Stomach (tissue), 4 donors: ENCODE results near the gene HERC6.

Experiments used
- POLR2A ChIP-seq, 4 donors: fragments of 450-650 bp; IDR thresholded peaks; one replicate each; pipeline ENCODE4 v1.6.1; 2016; ENCODE audit warnings: antibody characterized with exemption in 4 of 4, control low read depth in 2 of 4, mild to moderate bottlenecking in 1 of 4, moderate library complexity in 1 of 4
- TF ChIP-seq, protein P1 (sequence below), 7 experiments: fragments of 450-650 bp in 4 of 7; fragments of 200-600 bp in 3 of 7; sonication (generic) in 3 of 7; IDR thresholded peaks; one replicate each; pipeline ENCODE4 v1.5.1; 2016 to 2019; ENCODE audit warnings: antibody characterized with exemption in 7 of 7, control low read depth in 2 of 7, mild to moderate bottlenecking in 1 of 7

DNA sequence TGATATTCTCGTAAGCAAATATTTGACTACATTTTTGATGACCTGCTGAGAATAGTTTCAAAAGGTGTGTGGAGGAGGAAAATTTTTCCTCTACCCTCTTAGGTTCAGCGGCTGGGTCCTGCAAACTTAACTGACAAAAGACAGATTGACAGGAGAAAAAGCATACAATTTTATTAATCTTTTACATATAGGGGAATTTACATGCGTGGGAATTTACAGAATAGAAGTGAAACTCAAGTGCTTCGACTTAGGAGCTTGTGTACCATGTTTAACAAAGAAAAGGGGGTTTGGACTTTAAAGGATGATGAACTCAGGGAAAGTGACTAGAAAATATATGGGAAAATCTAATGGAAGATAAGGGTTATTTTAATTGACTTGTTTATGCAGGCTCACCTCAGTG, 2.5 kb downstream of the HERC6 start:
- TF ChIP-seq, protein P1, sequence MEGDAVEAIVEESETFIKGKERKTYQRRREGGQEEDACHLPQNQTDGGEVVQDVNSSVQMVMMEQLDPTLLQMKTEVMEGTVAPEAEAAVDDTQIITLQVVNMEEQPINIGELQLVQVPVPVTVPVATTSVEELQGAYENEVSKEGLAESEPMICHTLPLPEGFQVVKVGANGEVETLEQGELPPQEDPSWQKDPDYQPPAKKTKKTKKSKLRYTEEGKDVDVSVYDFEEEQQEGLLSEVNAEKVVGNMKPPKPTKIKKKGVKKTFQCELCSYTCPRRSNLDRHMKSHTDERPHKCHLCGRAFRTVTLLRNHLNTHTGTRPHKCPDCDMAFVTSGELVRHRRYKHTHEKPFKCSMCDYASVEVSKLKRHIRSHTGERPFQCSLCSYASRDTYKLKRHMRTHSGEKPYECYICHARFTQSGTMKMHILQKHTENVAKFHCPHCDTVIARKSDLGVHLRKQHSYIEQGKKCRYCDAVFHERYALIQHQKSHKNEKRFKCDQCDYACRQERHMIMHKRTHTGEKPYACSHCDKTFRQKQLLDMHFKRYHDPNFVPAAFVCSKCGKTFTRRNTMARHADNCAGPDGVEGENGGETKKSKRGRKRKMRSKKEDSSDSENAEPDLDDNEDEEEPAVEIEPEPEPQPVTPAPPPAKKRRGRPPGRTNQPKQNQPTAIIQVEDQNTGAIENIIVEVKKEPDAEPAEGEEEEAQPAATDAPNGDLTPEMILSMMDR (IDR thresholded peaks at IDR 0.05), result no peak
- TF ChIP-seq POLR2A (IDR thresholded peaks at IDR 0.05), result no peak
